ENCODE results near the gene EFHB. TPM values are rescaled to one million over a fixed set of nuclear protein-coding genes. Genes with fewer than 3 reads are reported as not detected.

Gene EFHB
- total and polyA plus RNA-seq, 4 donors = 1.4 to 12.5 (median 4.1) TPM

GRCh38 chr3:19938295-19938627 lies 4.2 kb upstream of the EFHB start:
- no peak overlapping the region for H3K4me3 ChIP-seq
- ATAC-seq (ENCODE audit: insufficient read depth, low FRiP score) = no peak
- no peak overlapping the region for H3K9ac ChIP-seq (ENCODE audit: insufficient read depth in 1 of 2, low read length in 2 of 2)
- no peaks in the 10 kb centered on the region for H3K36me3 ChIP-seq (ENCODE audit: control insufficient read depth in 4 of 4, insufficient read depth in 4 of 4, low read length in 4 of 4)
- no peaks in the 10 kb centered on the region for H3K27me3 ChIP-seq (ENCODE audit: control insufficient read depth in 3 of 3, insufficient read depth in 3 of 3, low read length in 2 of 3)
- no peak overlapping the region for H3K27ac ChIP-seq (ENCODE audit: low read depth in 1 of 2, low read length in 1 of 2)
- no peaks in the 10 kb centered on the region for H3K9me3 ChIP-seq (ENCODE audit: control insufficient read depth in 4 of 4, insufficient read depth in 3 of 4, low read length in 3 of 4)
- no peak for DNase-seq
- no peaks in the 10 kb centered on the region for H3K4me1 ChIP-seq (ENCODE audit: control insufficient read depth in 5 of 5, insufficient read depth in 5 of 5, low read length in 5 of 5)
- WGBS, 2 donors = 85 to 90% methylated on average over 1 of the region's 1 CpG
- TF ChIP-seq, protein P1, sequence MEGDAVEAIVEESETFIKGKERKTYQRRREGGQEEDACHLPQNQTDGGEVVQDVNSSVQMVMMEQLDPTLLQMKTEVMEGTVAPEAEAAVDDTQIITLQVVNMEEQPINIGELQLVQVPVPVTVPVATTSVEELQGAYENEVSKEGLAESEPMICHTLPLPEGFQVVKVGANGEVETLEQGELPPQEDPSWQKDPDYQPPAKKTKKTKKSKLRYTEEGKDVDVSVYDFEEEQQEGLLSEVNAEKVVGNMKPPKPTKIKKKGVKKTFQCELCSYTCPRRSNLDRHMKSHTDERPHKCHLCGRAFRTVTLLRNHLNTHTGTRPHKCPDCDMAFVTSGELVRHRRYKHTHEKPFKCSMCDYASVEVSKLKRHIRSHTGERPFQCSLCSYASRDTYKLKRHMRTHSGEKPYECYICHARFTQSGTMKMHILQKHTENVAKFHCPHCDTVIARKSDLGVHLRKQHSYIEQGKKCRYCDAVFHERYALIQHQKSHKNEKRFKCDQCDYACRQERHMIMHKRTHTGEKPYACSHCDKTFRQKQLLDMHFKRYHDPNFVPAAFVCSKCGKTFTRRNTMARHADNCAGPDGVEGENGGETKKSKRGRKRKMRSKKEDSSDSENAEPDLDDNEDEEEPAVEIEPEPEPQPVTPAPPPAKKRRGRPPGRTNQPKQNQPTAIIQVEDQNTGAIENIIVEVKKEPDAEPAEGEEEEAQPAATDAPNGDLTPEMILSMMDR (IDR thresholded peaks at IDR 0.05; ENCODE audit: control extremely low read depth, extremely low read depth) = no peak

DNA sequence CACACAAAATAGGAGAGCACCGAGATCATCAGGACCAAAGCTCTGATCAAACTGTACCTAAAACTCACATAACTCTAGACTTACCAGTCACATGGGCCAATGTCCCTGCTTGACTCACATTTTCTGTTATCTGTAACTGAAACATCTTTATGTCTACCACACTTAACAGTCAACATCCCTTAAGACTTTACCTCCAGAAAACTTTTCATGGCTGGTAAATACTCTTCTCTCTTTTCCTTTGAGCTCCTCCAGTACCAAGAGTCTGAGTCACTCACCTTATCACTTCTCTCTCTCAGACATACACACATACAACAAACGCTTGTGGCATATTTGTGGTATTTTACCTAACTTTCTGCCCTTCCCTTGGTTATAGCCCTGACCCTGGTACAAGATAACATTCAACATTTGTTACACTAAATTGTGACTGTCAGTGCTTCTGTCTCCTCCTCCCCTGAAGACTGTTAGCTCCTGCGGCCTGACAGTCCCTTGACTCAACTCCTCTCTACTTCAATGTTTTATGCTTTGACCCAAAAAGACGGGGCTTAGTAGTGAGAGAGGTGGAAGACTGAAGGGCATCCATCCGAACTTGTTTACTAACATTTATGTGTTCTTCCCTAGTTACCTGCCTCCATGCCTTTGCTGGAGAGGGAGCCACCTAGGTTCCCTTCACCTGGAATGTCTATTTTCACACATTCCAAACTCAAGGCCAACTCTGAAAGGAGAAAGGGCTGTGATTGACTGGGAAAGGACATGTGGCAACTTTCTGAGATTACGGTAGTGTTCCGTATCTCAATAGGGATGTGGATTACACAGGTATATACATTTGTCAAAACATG lies 3.7 kb upstream of the EFHB start:
- DNase-seq = no peak
- H3K27me3 ChIP-seq (ENCODE audit: control insufficient read depth in 3 of 3, insufficient read depth in 3 of 3, low read length in 2 of 3) = no peaks in the 10 kb centered on the region
- H3K4me1 ChIP-seq (ENCODE audit: control insufficient read depth in 5 of 5, insufficient read depth in 5 of 5, low read length in 5 of 5) = no peaks in the 10 kb centered on the region
- H3K36me3 ChIP-seq (ENCODE audit: control insufficient read depth in 4 of 4, insufficient read depth in 4 of 4, low read length in 4 of 4) = no peaks in the 10 kb centered on the region
- H3K9ac ChIP-seq (ENCODE audit: insufficient read depth in 1 of 2, low read length in 2 of 2) = no peak overlapping the region
- WGBS, 2 donors = 71 to 81% methylated on average over 7 of the region's 7 CpGs
- H3K27ac ChIP-seq (ENCODE audit: low read depth in 1 of 2, low read length in 1 of 2) = no peak overlapping the region
- no peak overlapping the region for H3K4me3 ChIP-seq
- TF ChIP-seq, protein P1 (IDR thresholded peaks at IDR 0.05; ENCODE audit: control extremely low read depth, extremely low read depth) = no peak
- H3K9me3 ChIP-seq (ENCODE audit: control insufficient read depth in 4 of 4, insufficient read depth in 3 of 4, low read length in 3 of 4) = no peaks in the 10 kb centered on the region
- no peak for ATAC-seq (ENCODE audit: insufficient read depth, low FRiP score)

GRCh38 chr3:19932422-19932821 lies 1.6 kb downstream of the EFHB start:
- WGBS, 2 donors = 92 to 93% methylated on average over 2 of the region's 2 CpGs
- no peak for ATAC-seq (ENCODE audit: insufficient read depth, low FRiP score)

More at GRCh38 chr3:19932422-19932821, 1.6 kb downstream of the EFHB start:
- Histone ChIP-seq H3K4me3 (no peak overlapping the region), H3K9ac (ENCODE audit: insufficient read depth in 1 of 2, low read length in 2 of 2) (no peak overlapping the region), H3K27ac (ENCODE audit: low read depth in 1 of 2, low read length in 1 of 2) (no peak overlapping the region), H3K36me3 (ENCODE audit: control insufficient read depth in 4 of 4, insufficient read depth in 4 of 4, low read length in 4 of 4) (no peaks in the 10 kb centered on the region), H3K27me3 (ENCODE audit: control insufficient read depth in 3 of 3, insufficient read depth in 3 of 3, low read length in 2 of 3) (no peaks in the 10 kb centered on the region), H3K9me3 (ENCODE audit: control insufficient read depth in 4 of 4, insufficient read depth in 3 of 4, low read length in 3 of 4) (no peaks in the 10 kb centered on the region), H3K4me1 (ENCODE audit: control insufficient read depth in 5 of 5, insufficient read depth in 5 of 5, low read length in 5 of 5) (no peaks in the 10 kb centered on the region)
- TF ChIP-seq, protein P1 (IDR thresholded peaks at IDR 0.05; ENCODE audit: control extremely low read depth, extremely low read depth) = no peak
- DNase-seq = no peak

All from lung (tissue), 12 donors.